Upper lobe of right lung (tissue), 1 donor: ENCODE measurements around the gene GUCA2A. TPM values are rescaled to one million over a fixed set of nuclear protein-coding genes. Genes with fewer than 3 reads are reported as not detected.
A peak's percentile ranks its signal among the peaks of the same experiment; 100 is the strongest.

Experiments used
- ATAC-seq: fragments of 200-7000 bp; cut with Tn5 transposase; one replicate; pipeline ENCODE4 v1.9.1; 2020; ENCODE audit warnings: mild to moderate bottlenecking, moderate library complexity
- DNase-seq: peaks from one replicate; pipeline ENCODE4 v3.0.0-alpha.2; 2020
- H3K27ac ChIP-seq: fragments of 200-600 bp; one replicate; pipeline ENCODE4 v1.8.0; 2022
- H3K27me3 ChIP-seq: fragments of 200-600 bp; one replicate; pipeline ENCODE4 v1.8.0; 2022; ENCODE audit warnings: mild to moderate bottlenecking
- H3K36me3 ChIP-seq: fragments of 200-600 bp; one replicate; pipeline ENCODE4 v1.8.0; 2022
- H3K4me1 ChIP-seq: fragments of 200-600 bp; one replicate; pipeline ENCODE4 v1.8.0; 2022
- H3K4me3 ChIP-seq: fragments of 200-600 bp; one replicate; pipeline ENCODE4 v1.8.0; 2022; ENCODE audit warnings: mild to moderate bottlenecking
- H3K9me3 ChIP-seq: fragments of 200-600 bp; one replicate; pipeline ENCODE4 v1.8.0; 2022
- intact Hi-C: fragments of 100-400 bp; cut with DNase I; formaldehyde crosslinking; loops from one replicate; pipeline ENCODE4 v1.11.0; 2022
- total RNA-seq: library from RNA; stranded (reverse); fragmentation: NEBNext Ultra II Directional; extraction: Animal tissue kit (Norgen Biotek cat#: 25700); gene quantifications from one replicate; pipeline ENCODE4 v1.2.1, GENCODE V29; 2021
- TF ChIP-seq, protein P1 (sequence below): fragments of 200-600 bp; IDR thresholded peaks from one replicate; pipeline ENCODE4 v1.8.0; 2022; ENCODE audit warnings: antibody characterized with exemption
- donor health status: DM: no; HTN: yes; CAD: no; lungs with severe emphysema.

GUCA2A gene
- total RNA-seq, 1 donor from 2014 or later: not detected

DNA sequence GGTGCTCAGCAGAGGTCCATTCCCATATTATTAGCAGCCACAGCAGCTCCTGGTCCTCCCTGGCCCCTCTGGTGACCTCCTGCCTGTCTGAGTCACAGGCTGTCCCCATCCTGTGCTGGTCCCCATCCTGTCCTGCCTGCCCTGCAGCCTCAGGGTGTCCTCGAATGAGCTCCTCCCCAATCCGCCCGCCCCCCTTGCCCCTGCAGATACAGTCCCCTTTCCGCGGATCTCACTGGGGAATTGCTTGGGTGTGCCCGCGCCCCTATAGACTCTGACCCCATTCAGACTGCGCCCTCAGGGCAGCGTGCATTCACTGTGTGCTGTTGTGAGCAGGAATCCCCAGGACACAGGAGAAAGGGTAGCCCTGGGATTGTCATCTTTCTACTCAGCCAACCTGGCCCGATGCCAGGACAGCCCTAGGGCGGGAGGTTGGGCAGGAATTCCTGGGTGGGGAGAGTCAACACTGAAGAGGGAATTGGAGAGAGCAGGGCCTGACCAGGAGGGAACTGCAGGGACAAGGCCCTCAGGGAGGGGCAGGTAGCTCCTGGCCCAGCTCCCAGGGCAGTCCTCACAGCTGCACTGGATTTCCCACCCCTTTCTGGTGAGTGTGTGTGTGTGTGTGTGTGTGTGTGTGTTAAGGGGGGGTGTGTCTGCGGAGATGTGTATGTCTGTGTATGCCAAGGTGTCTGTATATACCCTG lies 1.1 kb upstream of the GUCA2A start:
- no peak overlapping the region for H3K4me3 ChIP-seq
- no peaks in the 10 kb centered on the region for H3K4me1 ChIP-seq
- DNase-seq (peak; percentile 93), ATAC-seq (peak; percentile 93)
- intact Hi-C loops: no loop called here
- H3K9me3 ChIP-seq: no peaks in the 10 kb centered on the region
- H3K27ac ChIP-seq: no peak overlapping the region
- TF ChIP-seq, protein P1, sequence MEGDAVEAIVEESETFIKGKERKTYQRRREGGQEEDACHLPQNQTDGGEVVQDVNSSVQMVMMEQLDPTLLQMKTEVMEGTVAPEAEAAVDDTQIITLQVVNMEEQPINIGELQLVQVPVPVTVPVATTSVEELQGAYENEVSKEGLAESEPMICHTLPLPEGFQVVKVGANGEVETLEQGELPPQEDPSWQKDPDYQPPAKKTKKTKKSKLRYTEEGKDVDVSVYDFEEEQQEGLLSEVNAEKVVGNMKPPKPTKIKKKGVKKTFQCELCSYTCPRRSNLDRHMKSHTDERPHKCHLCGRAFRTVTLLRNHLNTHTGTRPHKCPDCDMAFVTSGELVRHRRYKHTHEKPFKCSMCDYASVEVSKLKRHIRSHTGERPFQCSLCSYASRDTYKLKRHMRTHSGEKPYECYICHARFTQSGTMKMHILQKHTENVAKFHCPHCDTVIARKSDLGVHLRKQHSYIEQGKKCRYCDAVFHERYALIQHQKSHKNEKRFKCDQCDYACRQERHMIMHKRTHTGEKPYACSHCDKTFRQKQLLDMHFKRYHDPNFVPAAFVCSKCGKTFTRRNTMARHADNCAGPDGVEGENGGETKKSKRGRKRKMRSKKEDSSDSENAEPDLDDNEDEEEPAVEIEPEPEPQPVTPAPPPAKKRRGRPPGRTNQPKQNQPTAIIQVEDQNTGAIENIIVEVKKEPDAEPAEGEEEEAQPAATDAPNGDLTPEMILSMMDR: no peak
- H3K27me3 ChIP-seq: no peaks in the 10 kb centered on the region
- no peaks in the 10 kb centered on the region for H3K36me3 ChIP-seq

DNA sequence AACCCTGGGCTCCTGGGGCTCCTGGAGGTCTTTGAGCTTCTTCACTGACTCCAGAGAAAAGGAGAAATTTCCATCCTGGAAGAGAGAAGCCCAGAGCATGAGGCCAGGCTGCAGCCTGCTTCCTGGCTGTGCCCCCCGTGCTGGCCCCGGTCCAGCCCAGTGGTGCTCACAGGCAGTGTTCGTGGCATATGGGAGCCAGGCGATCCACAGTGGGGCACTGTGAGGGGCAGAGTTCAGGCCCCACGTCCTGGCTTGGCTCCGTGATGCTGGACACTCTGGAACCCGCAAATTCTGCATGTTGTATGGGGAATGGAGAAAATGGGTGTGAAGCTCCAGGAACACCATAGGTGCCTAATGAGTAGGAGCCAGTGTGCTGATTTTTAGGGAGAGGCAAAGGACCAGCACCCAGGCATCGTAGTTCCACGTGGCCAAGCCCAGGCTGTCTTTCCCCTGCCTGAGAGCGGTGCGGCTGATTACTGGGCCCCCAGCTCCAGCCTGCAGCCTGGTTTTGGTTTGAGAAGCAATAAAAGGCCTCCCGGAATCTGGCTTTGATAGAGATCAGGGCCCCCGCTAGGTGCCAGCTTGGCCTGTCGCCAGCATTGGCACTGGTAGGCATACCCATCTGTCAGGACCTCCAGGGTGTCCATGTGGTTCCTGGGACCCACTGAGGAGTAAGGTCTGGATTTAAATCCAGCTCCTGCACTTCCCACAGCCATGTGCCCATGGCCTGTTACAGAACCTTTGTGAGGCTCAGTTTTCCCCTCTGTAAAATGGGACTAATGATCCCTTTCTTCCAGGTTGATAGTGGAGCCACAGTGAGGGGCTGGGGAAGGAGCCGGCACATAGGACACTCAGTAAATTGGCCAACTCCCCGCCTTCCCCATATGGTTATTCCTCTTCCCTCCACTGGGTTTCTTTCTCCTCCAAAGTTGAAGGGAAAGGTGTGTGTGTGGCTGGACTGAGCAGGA lies 725 bp downstream of the GUCA2A start:
- intact Hi-C loops: no loop called here
- Histone ChIP-seq H3K9me3 (no peaks in the 10 kb centered on the region), H3K4me3 (no peak overlapping the region), H3K36me3 (no peaks in the 10 kb centered on the region), H3K27ac (no peak overlapping the region), H3K27me3 (no peaks in the 10 kb centered on the region), H3K4me1 (no peaks in the 10 kb centered on the region)
- DNase-seq (peak; percentile 53), ATAC-seq (no peak)
- TF ChIP-seq, protein P1: no peak

DNA sequence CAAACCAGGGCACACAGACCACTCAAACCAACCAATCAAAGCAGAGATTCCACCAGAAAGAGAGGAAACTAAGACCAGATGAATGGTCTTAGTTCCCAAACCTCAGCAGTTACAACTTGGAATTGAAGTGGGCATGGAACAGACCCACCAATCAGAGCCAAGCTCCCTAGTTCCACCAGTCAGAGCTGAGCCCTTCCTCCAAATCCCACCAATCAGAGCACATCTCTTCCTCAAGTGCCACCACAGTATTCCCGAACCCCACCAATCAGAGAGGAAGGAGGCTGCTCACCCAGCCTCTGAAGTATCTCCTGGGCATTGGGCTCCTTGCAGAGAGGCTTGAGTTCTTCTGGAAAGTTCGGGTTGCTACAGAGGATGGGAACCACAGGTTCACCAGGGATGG lies 1.4 kb downstream of the GUCA2A start:
- Histone ChIP-seq H3K4me3 (no peak overlapping the region), H3K4me1 (no peaks in the 10 kb centered on the region), H3K36me3 (no peaks in the 10 kb centered on the region), H3K27ac (no peak overlapping the region), H3K27me3 (no peaks in the 10 kb centered on the region), H3K9me3 (no peaks in the 10 kb centered on the region)
- DNase-seq: no peak
- no peak for ATAC-seq
- intact Hi-C loops: no loop called here
- TF ChIP-seq, protein P1: no peak

DNA sequence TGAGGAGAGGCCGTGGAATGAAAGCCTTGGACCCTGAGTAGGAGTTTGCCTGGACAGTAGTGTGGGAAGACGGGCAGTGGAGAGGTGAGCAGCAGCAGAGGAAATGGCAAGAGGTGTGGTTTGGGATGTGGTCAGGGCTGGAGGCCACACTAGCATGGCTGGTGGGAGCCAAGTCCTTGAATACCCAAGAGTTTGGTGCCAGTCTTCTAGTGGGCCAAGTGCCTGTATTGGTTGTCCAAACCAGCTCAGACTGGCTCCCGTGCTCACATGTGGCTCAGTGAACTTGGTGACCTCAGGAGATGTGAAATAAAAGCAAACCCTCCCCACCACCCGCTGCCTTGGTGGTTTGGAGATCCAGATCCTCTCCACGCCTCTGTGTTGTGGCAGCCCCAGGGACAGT lies 2.4 kb downstream of the GUCA2A start:
- no peaks in the 10 kb centered on the region for H3K27me3 ChIP-seq
- peak; percentile 57 for DNase-seq
- H3K4me1 ChIP-seq: no peaks in the 10 kb centered on the region
- no peak overlapping the region for H3K27ac ChIP-seq
- H3K36me3 ChIP-seq: no peaks in the 10 kb centered on the region
- no peaks in the 10 kb centered on the region for H3K9me3 ChIP-seq
- H3K4me3 ChIP-seq: no peak overlapping the region
- no peak for ATAC-seq
- intact Hi-C loops: no loop called here
- TF ChIP-seq, protein P1: no peak

DNA sequence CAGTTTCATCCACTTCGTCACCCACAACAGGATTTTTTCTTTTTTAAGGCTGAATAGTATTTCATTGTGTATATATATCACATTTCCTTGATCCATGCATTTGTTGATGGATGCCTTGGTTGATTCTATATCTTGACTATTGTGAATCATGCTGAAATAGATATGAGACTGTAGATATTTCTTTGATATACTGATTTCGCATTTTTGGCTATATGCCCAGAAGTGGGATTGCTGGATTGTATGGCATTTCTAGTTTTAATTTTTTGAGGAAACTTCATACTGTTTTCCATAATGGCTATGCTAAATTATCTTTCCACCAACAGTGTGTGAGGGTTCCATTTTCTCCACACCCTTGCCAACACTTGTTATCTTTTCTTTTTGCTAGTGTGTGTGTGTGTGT lies 6.4 kb downstream of the GUCA2A start:
- Histone ChIP-seq H3K9me3 (no peaks in the 10 kb centered on the region), H3K4me3 (no peak overlapping the region), H3K36me3 (no peaks in the 10 kb centered on the region), H3K4me1 (no peaks in the 10 kb centered on the region), H3K27ac (no peak overlapping the region), H3K27me3 (no peaks in the 10 kb centered on the region)
- intact Hi-C loops: no loop called here
- ATAC-seq (no peak), DNase-seq (no peak)
- TF ChIP-seq, protein P1: no peak
